DOHH2 (cell line): ENCODE data around the gene SERPINI1.

Source experiments
- CTCF ChIP-seq: fragments of 200-600 bp; sonication (generic); IDR thresholded peaks from one replicate; pipeline ENCODE4 v1.5.1; 2014; ENCODE audit warnings: antibody characterized with exemption, mild to moderate bottlenecking, low read depth, low read length; ENCODE audit not compliant: poor library complexity, severe bottlenecking
- EZH2phosphoT487 ChIP-seq: fragments of 200-600 bp; sonication (generic); IDR thresholded peaks from 2 replicates; pipeline ENCODE4 v1.6.1; 2017; ENCODE audit warnings: borderline replicate concordance, mild to moderate bottlenecking, antibody characterized with exemption, low read length, moderate library complexity, mixed read lengths

- no peak for TF ChIP-seq CTCF
- no peak for TF ChIP-seq EZH2phosphoT487
Observed at GRCh38 chr3:167691366-167691765, 44.2 kb upstream of the SERPINI1 start.
